Peyer's patch (tissue), 4 donors: Measurements from ENCODE around the gene BRD9. TPM values are rescaled to one million over a fixed set of nuclear protein-coding genes. Genes with fewer than 3 reads are reported as not detected.

Experiments
- DNase-seq, 3 donors: peaks; one replicate each; pipeline ENCODE4 v3.0.0-alpha.2; 2017 to 2019
- H3K27ac ChIP-seq, 4 donors: fragments of 200-600 bp; sonication (generic); one replicate each; pipeline ENCODE4 v1.5.1; 2016 to 2019
- H3K27me3 ChIP-seq, 2 donors: fragments of 200-600 bp; sonication (generic); one replicate each; pipeline ENCODE4 v1.5.1; 2019
- H3K36me3 ChIP-seq, 3 donors: fragments of 200-600 bp; sonication (generic); one replicate each; pipeline ENCODE4 v1.5.1; 2016 to 2019
- H3K4me1 ChIP-seq, 4 donors: fragments of 200-600 bp; sonication (generic); one replicate each; pipeline ENCODE4 v1.5.1; 2016 to 2019
- H3K4me3 ChIP-seq, 4 donors: fragments of 200-600 bp; sonication (generic); 1 replicate in 3 of 4; 2 replicates in 1 of 4; pipeline ENCODE4 v1.5.1; 2016 to 2019; ENCODE audit warnings: mild to moderate bottlenecking in 1 of 4
- H3K9me3 ChIP-seq, 4 donors: fragments of 200-600 bp; sonication (generic); one replicate each; pipeline ENCODE4 v1.5.1; 2016 to 2019; ENCODE audit warnings: mild to moderate bottlenecking in 1 of 4
- POLR2A ChIP-seq, 2 donors: fragments of 450-650 bp; IDR thresholded peaks; one replicate each; pipeline ENCODE4 v1.5.1; 2017; ENCODE audit warnings: antibody characterized with exemption in 2 of 2, mild to moderate bottlenecking in 2 of 2, moderate library complexity in 2 of 2
- total RNA-seq, 4 donors: library from RNA; depleted of rRNA; stranded (reverse); fragments of >200 nt; gene quantifications; one replicate each; pipeline ENCODE4 v1.1.0, GENCODE V29; 2016
- TF ChIP-seq, protein P1 (sequence below), 6 experiments: fragments of 450-650 bp in 4 of 6; fragments of 200-600 bp in 2 of 6; sonication (generic) in 1 of 6; IDR thresholded peaks; one replicate each; pipeline ENCODE4 v1.5.1; 2017 to 2019; ENCODE audit warnings: antibody characterized with exemption in 6 of 6, mild to moderate bottlenecking in 3 of 6, moderate library complexity in 1 of 6

Gene BRD9
- total RNA-seq, 4 donors from 2014 or later: 36.4 to 90.8 (median 65.4) TPM

DNA sequence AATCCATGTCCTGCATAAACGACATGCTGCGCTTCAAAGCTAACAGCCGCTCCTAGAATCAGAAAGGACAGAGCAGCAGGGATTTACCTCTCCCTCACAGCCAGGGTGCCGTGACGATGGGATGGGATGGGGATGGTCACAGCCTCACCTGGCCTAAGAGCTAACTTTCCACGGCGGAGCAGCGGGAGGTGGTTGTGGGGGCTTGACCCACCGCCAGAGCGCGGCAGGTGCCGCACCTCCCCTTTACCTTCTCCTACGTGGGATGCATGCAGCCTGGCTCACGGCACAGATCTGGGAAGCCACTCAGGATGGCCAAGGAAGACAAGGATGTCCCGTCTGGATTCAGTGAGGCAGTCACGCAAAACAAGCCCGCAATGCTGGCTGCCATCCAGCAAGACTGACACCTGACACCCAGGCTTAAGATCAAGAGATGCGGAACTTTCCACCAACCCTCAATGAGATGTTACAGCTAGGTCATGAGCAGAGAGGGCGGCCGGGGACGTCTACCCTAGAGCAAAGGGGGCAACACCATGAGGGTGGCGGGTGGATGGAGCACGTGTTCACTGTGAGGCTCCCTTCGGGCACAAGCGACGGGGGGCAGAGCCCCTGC is 5.8 kb downstream of the BRD9 start:
- Histone ChIP-seq H3K36me3 (peaks cover 0 to 81% (median 0%) of the 10 kb centered on the region in 3 donors), H3K4me1 (peaks cover 0 to 11% (median 6%) of the 10 kb centered on the region in 4 donors)
- DNase-seq: peak in 1 of 3 donors; percentile 29

GRCh38 chr5:886036-886435 is 6.6 kb downstream of the BRD9 start:
- Histone ChIP-seq H3K4me1 (peaks cover 0 to 4% (median 0%) of the 10 kb centered on the region in 4 donors), H3K4me3 (no peak overlapping the region), H3K27ac (no peak overlapping the region), H3K9me3 (no peaks in the 10 kb centered on the region), H3K27me3 (no peaks in the 10 kb centered on the region), H3K36me3 (peaks cover 0 to 89% (median 0%) of the 10 kb centered on the region in 3 donors)
- DNase-seq: peak in 1 of 3 donors; percentile 27
- no peak for TF ChIP-seq POLR2A (IDR thresholded peaks at IDR 0.05)
- TF ChIP-seq, protein P1, sequence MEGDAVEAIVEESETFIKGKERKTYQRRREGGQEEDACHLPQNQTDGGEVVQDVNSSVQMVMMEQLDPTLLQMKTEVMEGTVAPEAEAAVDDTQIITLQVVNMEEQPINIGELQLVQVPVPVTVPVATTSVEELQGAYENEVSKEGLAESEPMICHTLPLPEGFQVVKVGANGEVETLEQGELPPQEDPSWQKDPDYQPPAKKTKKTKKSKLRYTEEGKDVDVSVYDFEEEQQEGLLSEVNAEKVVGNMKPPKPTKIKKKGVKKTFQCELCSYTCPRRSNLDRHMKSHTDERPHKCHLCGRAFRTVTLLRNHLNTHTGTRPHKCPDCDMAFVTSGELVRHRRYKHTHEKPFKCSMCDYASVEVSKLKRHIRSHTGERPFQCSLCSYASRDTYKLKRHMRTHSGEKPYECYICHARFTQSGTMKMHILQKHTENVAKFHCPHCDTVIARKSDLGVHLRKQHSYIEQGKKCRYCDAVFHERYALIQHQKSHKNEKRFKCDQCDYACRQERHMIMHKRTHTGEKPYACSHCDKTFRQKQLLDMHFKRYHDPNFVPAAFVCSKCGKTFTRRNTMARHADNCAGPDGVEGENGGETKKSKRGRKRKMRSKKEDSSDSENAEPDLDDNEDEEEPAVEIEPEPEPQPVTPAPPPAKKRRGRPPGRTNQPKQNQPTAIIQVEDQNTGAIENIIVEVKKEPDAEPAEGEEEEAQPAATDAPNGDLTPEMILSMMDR (IDR thresholded peaks at IDR 0.05): no peak

More for the DNA sequence above, 5.8 kb downstream of the BRD9 start:
- no peak overlapping the region for H3K27ac ChIP-seq
- TF ChIP-seq, protein P1 (IDR thresholded peaks at IDR 0.05): no peak
- H3K4me3 ChIP-seq: no peak overlapping the region
- no peaks in the 10 kb centered on the region for H3K27me3 ChIP-seq
- no peaks in the 10 kb centered on the region for H3K9me3 ChIP-seq

DNA sequence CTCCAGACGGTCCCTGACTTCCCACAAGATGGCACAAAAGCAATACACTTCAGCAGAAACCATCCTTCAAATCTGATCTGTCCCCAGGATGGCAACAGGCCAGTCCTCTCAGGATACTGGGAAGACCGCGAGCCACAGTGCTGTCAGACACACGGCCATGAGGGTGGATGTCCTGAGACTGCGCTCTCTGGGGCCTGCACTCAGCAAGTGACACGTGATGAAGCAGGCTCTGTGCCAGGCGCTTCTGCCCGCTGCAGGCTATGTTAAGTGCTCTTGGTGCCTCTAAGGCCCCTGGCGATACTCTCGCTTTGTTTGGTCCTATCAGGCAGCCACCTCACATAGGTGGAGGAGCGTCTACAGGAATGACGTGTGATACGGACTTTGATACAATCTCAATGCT is 7.1 kb downstream of the BRD9 start:
- DNase-seq: no peak
- TF ChIP-seq POLR2A (IDR thresholded peaks at IDR 0.05): no peak
- TF ChIP-seq, protein P1 (IDR thresholded peaks at IDR 0.05): no peak
- Histone ChIP-seq H3K9me3 (no peaks in the 10 kb centered on the region), H3K4me1 (no peaks in the 10 kb centered on the region), H3K4me3 (no peak overlapping the region), H3K27me3 (no peaks in the 10 kb centered on the region), H3K36me3 (peaks cover 0 to 94% (median 0%) of the 10 kb centered on the region in 3 donors), H3K27ac (no peak overlapping the region)

GRCh38 chr5:885127-885442 is 7.5 kb downstream of the BRD9 start:
- Histone ChIP-seq H3K27ac (no peak overlapping the region), H3K36me3 (peaks cover 0 to 93% (median 0%) of the 10 kb centered on the region in 3 donors), H3K27me3 (no peaks in the 10 kb centered on the region), H3K9me3 (no peaks in the 10 kb centered on the region), H3K4me1 (no peaks in the 10 kb centered on the region), H3K4me3 (no peak overlapping the region)
- TF ChIP-seq, protein P1 (IDR thresholded peaks at IDR 0.05): no peak
- no peak for TF ChIP-seq POLR2A (IDR thresholded peaks at IDR 0.05)
- no peak for DNase-seq

GRCh38 chr5:884345-885126 is 8.1 kb downstream of the BRD9 start:
- Histone ChIP-seq H3K4me1 (no peaks in the 10 kb centered on the region), H3K27me3 (no peaks in the 10 kb centered on the region), H3K36me3 (peaks cover 0 to 88% (median 0%) of the 10 kb centered on the region in 3 donors), H3K27ac (no peak overlapping the region), H3K4me3 (no peak overlapping the region), H3K9me3 (no peaks in the 10 kb centered on the region)
- TF ChIP-seq, protein P1 (IDR thresholded peaks at IDR 0.05): no peak
- no peak for TF ChIP-seq POLR2A (IDR thresholded peaks at IDR 0.05)
- DNase-seq: no peak
